HG02798 (cell line): ENCODE results near the gene CCR6.

Source experiments
- ATAC-seq: cut with Tn5 transposase; IDR thresholded peaks from one replicate; pipeline ENCODE4 v1.9.1; 2021; ENCODE audit warnings: mild to moderate bottlenecking; ENCODE audit not compliant: unreplicated experiment, poor library complexity

CCR6 gene

GRCh38 chr6:167097770-167098169 lies 25.1 kb upstream of the CCR6 start:
- ATAC-seq: no peak

GRCh38 chr6:167098825-167099225 lies 24.1 kb upstream of the CCR6 start:
- no peak for ATAC-seq

GRCh38 chr6:167099707-167100106 lies 23.2 kb upstream of the CCR6 start:
- ATAC-seq: no peak

GRCh38 chr6:167100241-167100674 lies 22.6 kb upstream of the CCR6 start:
- ATAC-seq: no peak

GRCh38 chr6:167102318-167102717 lies 20.6 kb upstream of the CCR6 start:
- ATAC-seq: no peak

- peak; percentile 97 for ATAC-seq
Measured at GRCh38 chr6:167103041-167103891, 19.6 kb upstream of the CCR6 start.

- no peak for ATAC-seq
Measured at GRCh38 chr6:167104388-167104787, 18.5 kb upstream of the CCR6 start.

- ATAC-seq: no peak
Measured at GRCh38 chr6:167105060-167105459, 17.8 kb upstream of the CCR6 start.

GRCh38 chr6:167106406-167106805 lies 16.5 kb upstream of the CCR6 start:
- ATAC-seq: no peak

GRCh38 chr6:167107787-167108186 lies 15.1 kb upstream of the CCR6 start:
- ATAC-seq: no peak

- ATAC-seq: no peak
Measured at GRCh38 chr6:167108278-167108677, 14.6 kb upstream of the CCR6 start.

GRCh38 chr6:167109651-167110050 lies 13.2 kb upstream of the CCR6 start:
- ATAC-seq: no peak

GRCh38 chr6:167111597-167111996 lies 11.3 kb upstream of the CCR6 start:
- no peak for ATAC-seq

GRCh38 chr6:167112421-167112820 lies 10.5 kb upstream of the CCR6 start:
- ATAC-seq: no peak

- ATAC-seq: peak; percentile 57
Measured at GRCh38 chr6:167113047-167113754, 9.7 kb upstream of the CCR6 start.

- peak; percentile 91 for ATAC-seq
Measured at GRCh38 chr6:167113935-167114910, 8.7 kb upstream of the CCR6 start.

- ATAC-seq: no peak
Measured at GRCh38 chr6:167115054-167115453, 7.8 kb upstream of the CCR6 start.

- no peak for ATAC-seq
Measured at GRCh38 chr6:167116109-167116837, 6.6 kb upstream of the CCR6 start.

GRCh38 chr6:167116838-167117228 lies 6.1 kb upstream of the CCR6 start:
- ATAC-seq: no peak

GRCh38 chr6:167118006-167118405 lies 4.9 kb upstream of the CCR6 start:
- ATAC-seq: no peak
